GM10847 (cell line): Measurements from ENCODE around the gene MED31.

ENCODE experiments used
- POLR2A ChIP-seq: IDR thresholded peaks from 2 replicates; pipeline ENCODE4 v1.6.1; 2011; ENCODE audit not compliant: insufficient read length; ENCODE audit errors: extremely low read depth

MED31 gene

DNA sequence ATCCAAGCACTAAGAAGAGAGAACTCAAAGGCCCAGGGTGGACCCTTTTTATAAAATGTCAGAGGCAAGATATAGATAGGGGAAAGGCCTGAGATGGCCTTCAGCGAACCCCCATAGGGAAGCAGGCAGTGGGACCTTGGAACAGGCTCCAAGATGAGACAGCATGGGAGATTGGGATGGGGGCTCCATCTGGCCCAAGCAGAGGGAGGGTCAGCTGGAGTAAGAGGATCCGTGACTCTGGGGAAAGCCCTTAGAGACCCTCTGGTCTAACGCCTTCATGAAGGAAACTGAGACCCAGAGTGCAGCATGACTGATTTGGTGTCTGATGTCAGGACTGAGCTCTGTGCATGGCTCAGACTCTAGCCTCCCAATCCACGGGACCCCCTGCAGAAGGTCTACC, 30.9 kb upstream of the MED31 start:
- no peak for TF ChIP-seq POLR2A

DNA sequence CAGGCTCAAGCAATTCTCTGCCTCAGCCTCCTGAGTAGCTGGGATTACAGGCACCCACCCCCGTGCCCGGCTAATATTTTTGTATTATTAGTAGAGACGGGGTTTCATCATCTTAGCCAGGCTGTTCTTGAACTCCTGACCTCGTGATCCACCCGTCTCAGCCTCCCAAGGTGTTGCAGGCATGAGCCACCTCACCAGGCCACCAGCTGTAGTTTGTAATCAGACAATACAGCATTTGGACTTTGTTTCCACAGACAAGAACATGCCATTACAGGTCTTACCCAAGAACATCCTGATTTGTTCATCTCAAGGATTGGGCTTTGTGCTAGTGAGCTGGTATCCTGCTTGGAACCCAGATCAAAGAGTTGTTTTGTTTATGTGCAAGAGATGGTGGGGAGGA, 30.3 kb upstream of the MED31 start:
- no peak for TF ChIP-seq POLR2A

DNA sequence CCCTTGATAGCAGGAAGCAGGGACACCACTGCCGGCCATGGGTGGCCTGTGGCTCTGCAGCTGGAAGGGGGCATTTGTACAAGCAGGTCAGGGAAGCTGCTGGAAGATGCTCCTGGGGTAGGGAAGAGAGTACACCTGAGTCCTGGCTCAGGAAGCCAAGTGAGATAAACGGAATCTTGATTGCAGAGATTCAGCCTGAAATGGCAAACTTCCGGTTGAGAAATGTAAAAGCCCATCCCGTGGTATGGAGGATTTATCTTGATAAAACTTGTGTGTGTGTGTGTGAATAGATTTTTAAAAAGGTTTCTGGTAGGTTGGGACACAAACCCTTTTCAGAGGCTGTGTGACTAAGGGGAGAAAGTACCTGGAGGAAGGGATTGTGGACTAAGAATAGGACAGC, 29.8 kb upstream of the MED31 start:
- TF ChIP-seq POLR2A = no peak

DNA sequence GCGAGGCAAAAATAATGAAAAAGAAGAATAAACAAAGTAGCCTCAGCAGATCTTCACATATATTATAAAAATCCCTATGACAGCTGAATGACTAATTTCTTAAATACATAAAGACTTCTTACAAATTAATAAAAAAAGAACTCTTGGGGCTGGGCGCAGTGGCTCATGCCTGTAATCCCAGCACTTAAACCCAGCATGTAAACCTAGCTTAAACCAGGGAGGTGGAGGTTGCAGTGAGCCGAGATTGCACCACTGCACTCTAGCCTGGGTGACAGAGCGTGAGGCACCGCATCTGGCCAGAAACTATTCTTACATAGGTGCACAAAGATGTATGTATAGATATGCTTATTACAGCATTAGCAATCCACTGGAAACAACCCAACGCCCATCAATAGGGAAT, 27.8 kb upstream of the MED31 start:
- TF ChIP-seq POLR2A = no peak

DNA sequence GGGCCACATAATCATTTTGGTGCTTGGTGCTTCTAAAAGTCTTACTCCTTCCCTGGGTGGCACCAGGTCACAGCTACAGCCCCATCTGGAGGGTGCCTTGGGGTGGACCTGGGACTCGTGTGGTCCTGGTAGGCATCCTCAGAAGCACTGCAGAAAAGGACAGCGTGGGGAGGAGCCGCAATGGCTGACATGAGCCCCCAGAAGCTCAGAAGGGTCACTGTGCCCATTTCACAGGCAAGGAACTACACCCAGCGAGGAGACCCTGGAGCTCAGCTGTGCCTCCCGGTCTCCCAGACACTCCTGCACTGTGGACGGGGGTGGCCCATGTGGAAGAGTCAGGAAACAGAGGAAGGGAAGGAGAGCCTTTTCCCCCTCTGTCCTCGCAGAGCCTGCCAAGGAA, 26.5 kb upstream of the MED31 start:
- no peak for TF ChIP-seq POLR2A

DNA sequence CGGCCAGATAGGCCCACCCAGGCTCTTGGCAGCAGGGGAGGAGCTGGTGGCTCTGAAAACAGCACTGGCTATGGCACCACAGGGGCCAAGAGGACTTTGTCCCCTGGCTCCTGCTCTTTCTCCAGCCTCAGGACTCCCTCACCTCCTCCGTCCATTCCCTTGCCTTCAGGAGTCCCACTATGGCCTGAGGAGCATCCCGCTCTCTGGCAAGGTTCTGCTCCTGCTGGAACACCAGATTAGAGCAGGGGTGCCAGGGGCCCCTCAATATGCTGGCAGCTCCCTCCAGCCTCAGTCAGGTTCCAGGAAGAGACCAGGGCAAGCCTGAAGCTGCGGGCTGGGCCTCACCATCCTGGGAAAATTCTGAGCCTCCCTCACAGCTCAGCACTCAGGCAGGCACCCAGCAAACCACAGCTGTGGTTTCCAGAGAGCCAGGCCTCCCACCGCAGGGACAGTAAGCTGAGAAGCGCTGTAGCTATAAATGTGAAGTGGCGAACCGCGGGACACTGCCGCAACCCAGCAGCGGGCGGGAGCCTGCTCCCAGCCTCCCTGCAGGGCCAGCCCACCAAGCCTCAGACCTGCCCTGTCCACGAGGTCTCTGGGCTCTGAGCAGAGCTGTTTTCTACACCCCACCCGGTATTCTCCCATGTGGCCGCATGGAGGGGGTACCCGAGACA, 25.9 kb upstream of the MED31 start:
- TF ChIP-seq POLR2A = no peak

DNA sequence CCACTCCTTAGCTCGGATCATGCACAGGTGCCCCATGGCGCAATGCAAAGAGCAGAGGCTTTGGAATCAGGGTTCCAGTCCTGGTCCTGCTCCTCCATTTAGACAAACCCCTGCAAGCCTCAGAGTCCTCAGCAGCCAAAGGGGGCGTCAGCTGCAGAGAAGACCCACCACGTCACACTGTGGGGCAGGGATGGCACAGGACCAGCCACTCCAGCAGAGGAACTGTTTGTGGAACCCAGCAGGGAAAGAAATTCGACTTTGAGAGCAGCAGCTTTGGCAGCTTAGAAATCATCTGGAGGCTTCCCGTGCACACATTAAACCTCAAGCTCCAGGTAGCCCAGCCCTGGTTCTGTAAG, 25.4 kb upstream of the MED31 start:
- no peak for TF ChIP-seq POLR2A

DNA sequence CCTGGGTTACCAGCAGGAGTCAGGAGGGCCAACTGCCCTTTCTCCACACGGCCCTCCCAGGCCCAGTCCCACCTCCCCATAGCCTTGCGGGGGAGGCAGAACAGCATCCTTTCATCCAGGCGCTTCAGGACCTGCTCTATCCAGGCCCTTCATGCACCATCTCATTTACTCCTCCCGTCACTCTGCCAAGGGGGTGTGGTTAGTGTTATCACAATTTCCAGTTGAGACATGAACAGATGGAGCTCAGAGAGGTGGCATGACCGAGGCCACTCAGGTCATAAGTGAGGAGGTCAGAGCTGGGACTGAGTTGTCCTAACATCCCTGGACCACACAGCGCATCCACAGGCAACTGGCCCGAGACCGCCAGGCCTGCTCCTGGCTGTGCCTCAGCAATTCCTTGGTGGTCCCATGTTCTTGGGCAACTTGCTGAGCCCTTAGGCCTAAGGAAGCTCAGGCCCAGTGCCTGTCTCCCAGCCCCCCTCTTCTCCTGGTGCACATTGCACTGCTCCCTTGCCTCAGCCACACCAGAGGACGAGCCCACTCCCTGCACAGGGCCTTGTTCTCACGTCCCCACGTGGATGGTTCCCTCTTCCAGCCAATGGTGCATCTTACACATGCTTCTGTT, 23.9 kb upstream of the MED31 start:
- TF ChIP-seq POLR2A = no peak

DNA sequence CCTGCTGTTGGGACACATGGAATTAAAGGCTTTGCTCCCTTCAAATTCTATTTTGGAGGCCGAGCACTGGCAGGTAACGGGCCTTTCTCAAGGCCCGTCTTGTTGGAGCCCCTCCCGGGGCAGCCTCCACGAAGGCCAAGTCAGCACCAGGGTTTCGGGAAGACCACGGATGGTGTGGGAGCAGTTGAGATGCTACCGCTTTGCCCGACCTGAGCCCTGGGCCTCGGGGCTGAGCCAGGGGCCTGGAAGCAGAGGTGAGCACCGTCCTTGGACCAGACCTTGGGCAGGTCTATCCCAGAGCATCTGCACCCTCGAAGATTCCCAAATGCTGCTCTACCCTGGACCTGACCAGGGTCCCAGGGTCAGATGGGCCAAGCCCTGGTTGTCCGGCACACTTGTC, 23.2 kb upstream of the MED31 start:
- no peak for TF ChIP-seq POLR2A

DNA sequence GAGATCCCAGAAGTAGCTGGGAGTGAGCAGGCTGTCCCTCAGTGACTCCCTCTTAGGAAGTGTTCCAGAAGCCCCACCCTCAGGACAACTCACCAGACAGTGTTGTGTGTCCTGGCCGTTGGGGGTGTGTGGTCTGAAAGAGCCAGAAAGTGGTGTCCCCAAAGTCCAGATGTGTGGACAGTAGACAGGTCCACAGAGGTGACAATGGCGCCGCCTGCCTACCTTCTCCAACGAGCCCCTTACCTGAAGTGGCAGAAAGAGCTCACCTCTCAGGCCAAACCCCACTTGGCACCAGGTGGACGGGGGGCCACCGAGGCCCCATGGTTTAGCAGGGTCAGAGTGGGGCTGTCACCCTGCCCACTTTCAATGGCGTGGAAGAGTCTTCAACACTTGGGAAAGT, 20.0 kb upstream of the MED31 start:
- no peak for TF ChIP-seq POLR2A

DNA sequence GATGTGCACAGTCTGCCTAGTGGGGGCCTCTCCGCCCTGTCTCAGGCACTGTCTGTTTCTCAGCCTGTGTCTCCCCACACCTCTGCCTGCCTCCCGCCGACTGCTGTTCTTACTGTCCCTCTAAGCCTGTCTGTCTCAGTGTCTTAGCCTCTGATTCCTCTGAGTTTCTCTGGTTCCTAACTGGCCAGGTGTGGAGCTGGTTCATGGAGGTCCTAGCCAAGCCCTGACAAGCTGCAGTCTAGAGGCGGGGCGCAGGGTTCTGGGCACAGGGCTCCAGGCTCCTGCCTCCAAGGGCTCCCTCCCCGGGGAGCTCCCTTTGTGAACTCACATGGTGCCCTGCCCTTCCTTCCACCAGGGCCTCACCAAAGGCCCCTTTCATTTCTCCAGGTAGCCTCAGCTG, 19.6 kb upstream of the MED31 start:
- no peak for TF ChIP-seq POLR2A

DNA sequence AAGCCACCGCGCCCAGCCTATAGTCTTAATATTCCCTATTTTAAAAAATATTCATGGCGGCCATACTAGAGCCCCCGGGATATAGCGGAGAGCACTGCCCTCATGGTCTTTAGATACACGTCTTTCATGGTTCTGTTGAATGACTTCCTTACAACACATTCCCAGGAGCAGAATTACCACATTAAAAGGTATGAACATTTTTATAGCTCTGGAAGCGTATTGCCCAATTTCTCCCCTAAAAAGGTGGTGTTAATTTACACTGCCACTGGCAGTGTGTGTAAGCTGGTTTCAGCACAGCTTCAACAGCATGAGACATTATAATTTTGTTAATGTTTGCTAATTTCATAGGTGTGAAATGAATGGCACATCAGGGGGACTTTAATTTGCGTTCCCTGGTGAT, 19.2 kb upstream of the MED31 start:
- no peak for TF ChIP-seq POLR2A

DNA sequence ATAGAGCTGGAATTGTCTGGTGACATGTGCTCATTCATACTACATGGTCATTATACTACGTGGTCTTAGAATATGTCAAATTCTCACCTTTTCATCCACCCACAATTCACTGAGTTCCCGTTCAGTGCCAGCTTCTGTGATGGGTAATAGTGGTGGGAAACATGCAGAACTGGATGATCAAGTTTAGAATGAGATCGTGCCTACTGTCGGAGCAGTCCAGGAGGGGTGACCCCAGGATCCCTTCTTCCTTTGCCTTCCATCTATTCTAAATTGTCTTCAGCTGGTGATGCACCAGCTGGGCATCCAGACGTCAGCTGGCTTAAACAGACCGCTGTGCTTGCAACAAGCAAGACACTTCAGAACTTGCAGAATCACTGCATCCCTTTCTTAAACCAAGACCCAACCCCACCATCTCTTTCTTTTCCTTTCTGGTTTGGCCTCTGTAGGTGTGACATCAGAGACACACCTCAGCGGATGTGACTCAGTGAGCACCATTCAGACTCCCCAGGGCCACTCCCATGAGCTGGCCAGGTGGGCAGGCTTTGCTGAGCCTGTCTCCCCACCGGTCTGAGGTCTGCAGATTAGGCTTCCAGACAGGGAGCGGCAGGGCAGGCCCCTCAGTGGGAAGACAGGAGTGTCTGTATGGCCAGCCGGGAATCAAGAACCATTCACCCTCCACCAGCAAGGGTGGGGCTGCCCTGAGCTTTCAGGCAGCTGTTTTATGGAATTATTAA, 18.2 kb upstream of the MED31 start:
- no peak for TF ChIP-seq POLR2A

DNA sequence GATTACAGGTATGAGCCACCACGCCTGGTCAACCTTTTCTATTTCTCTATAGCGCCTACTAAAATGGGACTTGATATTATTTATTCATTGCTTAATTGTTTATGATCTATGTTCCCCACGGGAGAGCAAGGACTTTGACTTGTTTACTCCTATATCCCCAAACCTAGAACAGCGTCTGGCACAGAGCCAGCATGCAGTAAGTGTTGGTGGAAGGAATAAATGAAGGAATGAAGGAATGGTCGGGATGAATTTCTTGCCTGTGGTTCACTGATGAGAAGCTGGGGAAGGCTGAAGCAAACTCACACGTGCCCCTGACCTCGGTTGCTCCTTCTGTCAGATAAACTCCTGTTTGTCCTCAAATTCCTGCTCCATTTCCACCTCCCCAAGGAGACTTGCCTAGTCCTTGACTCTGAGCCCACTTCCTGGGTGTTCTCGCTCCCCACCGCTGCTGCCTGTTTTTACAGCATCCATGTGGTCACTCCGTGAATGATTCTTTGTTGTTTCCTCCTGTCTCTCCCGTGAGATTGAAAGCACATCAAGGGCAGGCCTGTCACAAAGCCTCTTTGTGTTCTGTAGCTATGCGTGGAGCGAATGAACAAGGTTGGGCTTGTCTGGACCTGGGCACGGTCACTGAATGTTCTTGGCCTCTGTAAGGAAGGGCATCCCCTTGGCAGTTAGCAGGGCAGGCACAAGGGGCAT, 17.5 kb upstream of the MED31 start:
- no peak for TF ChIP-seq POLR2A

DNA sequence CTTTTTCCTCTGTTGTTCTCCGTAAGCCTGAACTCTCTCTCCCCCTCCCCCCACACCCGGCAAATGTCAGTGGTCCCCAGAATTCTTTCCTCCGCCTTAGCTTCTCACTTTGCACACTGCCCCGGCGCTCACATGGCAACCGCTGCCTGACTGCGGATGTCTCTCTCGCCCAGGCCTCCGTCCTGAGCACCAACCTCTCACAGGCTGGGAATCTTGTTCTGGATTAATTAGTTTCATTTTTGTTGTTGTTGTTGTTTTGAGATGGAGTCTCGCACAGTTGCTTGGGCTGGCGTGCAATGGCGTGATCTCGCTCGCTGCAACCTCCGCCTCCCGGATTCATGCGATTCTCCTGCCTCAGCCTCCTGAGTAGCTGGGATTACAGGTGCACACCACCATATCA, 16.8 kb upstream of the MED31 start:
- no peak for TF ChIP-seq POLR2A

DNA sequence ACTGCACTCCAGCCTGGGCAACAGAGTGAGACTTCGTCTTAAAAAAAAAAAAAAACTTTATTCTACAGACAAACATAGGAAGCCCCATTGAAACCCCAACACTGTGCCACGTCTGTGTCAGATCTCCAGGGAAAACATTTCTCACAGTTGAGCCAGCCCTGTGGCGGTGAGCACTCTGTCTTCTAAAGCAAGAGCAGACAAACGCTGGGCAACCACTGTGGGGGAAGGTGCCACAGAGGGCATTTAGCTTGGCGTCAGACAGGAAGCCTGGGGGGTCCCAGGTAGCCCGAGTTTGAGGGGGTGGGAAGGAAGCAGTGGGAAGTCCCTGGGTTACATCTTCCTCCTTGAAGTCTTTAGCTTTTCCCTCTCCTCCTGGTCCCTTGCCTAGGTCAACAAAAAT, 16.1 kb upstream of the MED31 start:
- no peak for TF ChIP-seq POLR2A

DNA sequence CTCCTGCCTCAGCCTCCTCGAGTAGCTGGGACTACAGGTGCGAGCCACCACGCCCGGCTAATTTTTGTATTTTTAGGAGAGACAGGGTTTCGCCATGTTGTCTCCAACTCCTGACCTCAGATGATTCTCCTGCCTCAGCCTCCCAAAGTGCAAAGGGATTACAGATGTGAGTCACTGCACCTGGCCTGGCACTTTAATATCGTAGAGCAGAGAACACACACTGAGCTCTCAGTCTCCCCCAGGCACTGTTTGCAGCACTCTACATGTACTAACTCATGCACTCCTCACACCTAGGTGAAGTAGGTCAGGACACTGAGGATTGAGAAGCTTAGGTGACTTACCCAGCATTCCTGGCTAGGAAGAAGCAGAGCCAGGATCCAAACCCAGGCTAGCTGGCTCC, 15.2 kb upstream of the MED31 start:
- TF ChIP-seq POLR2A = no peak

DNA sequence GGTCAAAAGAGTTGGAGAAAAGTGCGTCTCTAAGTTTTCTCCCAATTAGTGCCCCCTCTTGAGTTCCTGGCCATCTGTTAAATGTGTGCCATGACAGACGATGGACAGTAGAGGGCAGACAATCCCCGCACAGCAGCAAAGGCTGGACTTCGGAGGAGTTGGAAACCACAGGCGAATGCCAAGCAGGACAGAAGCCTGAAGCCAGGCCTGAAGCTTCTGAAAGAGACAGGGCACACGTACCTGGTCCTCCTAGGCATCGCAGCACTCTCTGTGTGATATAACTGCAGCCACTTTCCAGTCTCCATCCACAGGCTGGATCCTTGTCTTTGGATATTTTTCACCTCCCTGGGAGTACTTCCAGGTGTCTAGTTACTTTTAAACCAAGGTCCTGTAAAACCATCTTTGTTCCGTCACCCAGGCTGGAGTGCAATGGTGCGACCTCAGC, 14.7 kb upstream of the MED31 start:
- TF ChIP-seq POLR2A = no peak
